CD14-positive monocyte (primary cell): ENCODE measurements around the gene SH3GLB2. TPM values are rescaled to one million over a fixed set of nuclear protein-coding genes. Genes with fewer than 3 reads are reported as not detected.
A peak's percentile ranks its signal among the peaks of the same experiment; 100 is the strongest.

Source experiments
- DNase-seq, 3 donors: peaks; one replicate each; pipeline ENCODE4 v3.0.0-alpha.2; 2011 to 2022
- H2AFZ ChIP-seq: 2 replicates; pipeline ENCODE4 v1.6.0; 2012; ENCODE audit warnings: mild to moderate bottlenecking, low read depth, low read length, inconsistent platforms; ENCODE audit not compliant: insufficient read depth, poor library complexity, severe bottlenecking
- H3K27ac ChIP-seq, 2 donors: 1 replicate in 1 of 2; 2 replicates in 1 of 2; pipeline ENCODE4 v1.5.1; 2012 to 2013; ENCODE audit warnings: low read length in 2 of 2, control low read depth in 1 of 2, inconsistent platforms in 1 of 2, low read depth in 1 of 2, mild to moderate bottlenecking in 1 of 2
- H3K27me3 ChIP-seq, 2 donors: one replicate each; pipeline versions ENCODE4 v1.6.0 to v1.6.1; 2011 to 2013; ENCODE audit warnings: low read length in 2 of 2; ENCODE audit not compliant: control insufficient read depth in 2 of 2, insufficient read depth in 2 of 2
- H3K36me3 ChIP-seq, 2 donors: replicated peaks in 1 of 2; 1 replicate in 1 of 2; 2 replicates in 1 of 2; pipeline versions ENCODE4 v1.5.1 to v1.6.1; 2012 to 2013; ENCODE audit warnings: low read length in 2 of 2, control low read depth in 1 of 2, inconsistent platforms in 1 of 2, mild to moderate bottlenecking in 1 of 2; ENCODE audit not compliant: insufficient read depth in 2 of 2, control insufficient read depth in 1 of 2
- H3K4me1 ChIP-seq, 2 donors: 1 replicate in 1 of 2; 2 replicates in 1 of 2; pipeline versions ENCODE4 v1.5.1 to v1.6.1; 2012 to 2013; ENCODE audit warnings: low read length in 2 of 2, control low read depth in 1 of 2, inconsistent platforms in 1 of 2, mild to moderate bottlenecking in 1 of 2, moderate library complexity in 1 of 2; ENCODE audit not compliant: insufficient read depth in 2 of 2, control insufficient read depth in 1 of 2
- H3K4me2 ChIP-seq: replicated peaks from 2 replicates; pipeline ENCODE3; 2012; ENCODE audit warnings: low read length, moderate library complexity, mild to moderate bottlenecking; ENCODE audit not compliant: poor library complexity, severe bottlenecking; ENCODE audit errors: extremely low read depth
- H3K4me3 ChIP-seq, 3 experiments: fragments of 200-600 bp in 1 of 3; sonication (generic) in 1 of 3; replicated peaks in 1 of 3; 1 replicate in 2 of 3; 2 replicates in 1 of 3; pipeline ENCODE4 v1.5.1; 2011 to 2013; ENCODE audit warnings: low read length in 3 of 3, mild to moderate bottlenecking in 3 of 3, control low read depth in 2 of 3, low read depth in 2 of 3, inconsistent platforms in 1 of 3, moderate library complexity in 1 of 3
- H3K79me2 ChIP-seq: 2 replicates; pipeline ENCODE4 v1.6.0; 2012; ENCODE audit warnings: mild to moderate bottlenecking, control low read depth, inconsistent platforms, low read length, moderate library complexity; ENCODE audit not compliant: insufficient read depth
- H3K9ac ChIP-seq: 2 replicates; pipeline ENCODE4 v1.6.0; 2017; ENCODE audit warnings: low read length, mild to moderate bottlenecking; ENCODE audit not compliant: insufficient read depth, poor library complexity, severe bottlenecking
- H3K9me3 ChIP-seq, 2 donors: replicated peaks in 1 of 2; 1 replicate in 1 of 2; 2 replicates in 1 of 2; pipeline versions ENCODE4 v1.5.1 to v1.6.1; 2012 to 2013; ENCODE audit warnings: low read length in 2 of 2, control low read depth in 1 of 2; ENCODE audit not compliant: control insufficient read depth in 1 of 2, insufficient read depth in 1 of 2
- H4K20me1 ChIP-seq: 2 replicates; pipeline ENCODE4 v1.6.0; 2012; ENCODE audit warnings: mild to moderate bottlenecking, low read length, control low read depth, moderate library complexity; ENCODE audit not compliant: insufficient read depth
- H3K27ac Mint-ChIP-seq, 7 donors: one replicate each; pipeline ENCODE4 v1.8.0; 2020; ENCODE audit warnings: mild to moderate bottlenecking in 7 of 7, mixed read lengths in 7 of 7, moderate library complexity in 6 of 7, inconsistent platforms in 2 of 7
- H3K27me3 Mint-ChIP-seq, 3 donors: one replicate each; pipeline ENCODE4 v1.8.0; 2021 to 2022; ENCODE audit warnings: low read depth in 3 of 3, mild to moderate bottlenecking in 3 of 3, mixed read lengths in 3 of 3, moderate library complexity in 3 of 3, inconsistent platforms in 1 of 3
- H3K36me3 Mint-ChIP-seq, 2 donors: one replicate each; pipeline ENCODE4 v1.8.0; 2020; ENCODE audit warnings: mixed read lengths in 2 of 2, inconsistent platforms in 1 of 2, mild to moderate bottlenecking in 1 of 2
- H3K4me1 Mint-ChIP-seq: one replicate; pipeline ENCODE4 v1.8.0; 2020; ENCODE audit warnings: mild to moderate bottlenecking, mixed read lengths
- H3K4me3 Mint-ChIP-seq, 2 donors: one replicate each; pipeline ENCODE4 v1.8.0; 2020; ENCODE audit warnings: mild to moderate bottlenecking in 2 of 2, mixed read lengths in 2 of 2, moderate library complexity in 1 of 2
- H3K9me3 Mint-ChIP-seq, 7 donors: one replicate each; pipeline ENCODE4 v1.8.0; 2020 to 2022; ENCODE audit warnings: mixed read lengths in 7 of 7, mild to moderate bottlenecking in 6 of 7, moderate library complexity in 6 of 7, inconsistent platforms in 2 of 7
- CTCF ChIP-seq: fragments of 200-600 bp; IDR thresholded peaks from one replicate; pipeline ENCODE4 v1.8.0; 2022; ENCODE audit warnings: antibody characterized with exemption, mild to moderate bottlenecking
- WGBS: methylation state at CpG from one replicate; pipeline ENCODE4 v1.1.5; 2013; ENCODE audit warnings: missing lambda C conversion rate; ENCODE audit not compliant: insufficient coverage; 5-methylcytosine and 5-hydroxymethylcytosine counted together
- intact Hi-C, 2 donors: fragments of 100-400 bp; cut with micrococcal nuclease; formaldehyde crosslinking; loops; one replicate each; pipeline versions ENCODE4 v1.15.0 to v1.15.1; 2023
- polyA plus RNA-seq, 3 donors: library from polyadenylated mRNA; depleted of rRNA in 1 of 3; unstranded in 2 of 3; stranded (reverse) in 1 of 3; fragments of 300-500 nt in 2 of 3; fragments of >200 nt in 1 of 3; fragmentation: Illumina TruSeq in 2 of 3; gene quantifications; 1 replicate in 2 of 3; 2 replicates in 1 of 3; pipeline ENCODE4 v1.2.3, GENCODE V29; 2012 to 2021

Gene SH3GLB2
- polyA plus RNA-seq, 3 donors, result 8.0 to 77.0 (median 25.9) TPM

DNA sequence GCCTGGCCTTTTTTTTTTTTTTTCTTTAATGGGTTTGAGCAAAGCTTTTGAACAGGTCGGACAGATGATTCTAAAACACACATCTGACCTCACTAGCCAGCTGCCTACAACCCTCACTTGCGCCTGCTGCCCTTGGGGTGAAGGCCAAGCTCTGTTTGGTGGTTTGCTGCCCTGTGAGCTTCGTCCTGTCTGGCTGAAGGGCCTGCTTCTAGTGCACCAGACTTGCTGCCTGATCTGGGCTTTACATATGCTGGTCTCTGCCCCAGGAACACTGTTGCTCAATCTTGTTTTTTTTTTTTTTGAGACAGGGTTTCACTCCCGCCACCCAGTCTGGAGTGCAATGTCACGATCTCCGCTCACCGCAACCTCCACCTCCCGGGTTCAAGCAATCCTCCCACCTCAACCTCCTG, 36.4 kb upstream of the SH3GLB2 start:
- Histone ChIP-seq H2AFZ (no peak overlapping the region), H3K9ac (no peak overlapping the region), H4K20me1 (no peaks in the 10 kb centered on the region), H3K4me2 (no peak overlapping the region), H3K4me1 (peaks cover 14% of the 10 kb centered on the region in 2 donors), H3K27me3 (no peaks in the 10 kb centered on the region), H3K9me3 (no peaks in the 10 kb centered on the region), H3K4me3 (no peak overlapping the region), H3K27ac (no peak overlapping the region), H3K36me3 (peaks cover 65 to 79% of the 10 kb centered on the region in 2 donors), H3K79me2 (no peaks in the 10 kb centered on the region)
- Mint-ChIP-seq H3K4me3 (no peak overlapping the region), H3K36me3 (peaks cover 46 to 87% of the 10 kb centered on the region in 2 donors), H3K27me3 (no peaks in the 10 kb centered on the region), H3K4me1 (peaks cover 15% of the 10 kb centered on the region), H3K27ac (peak overlapping the region in 2 of 7 donors; percentile 15 to 40), H3K9me3 (peaks cover 0 to 3% (median 0%) of the 10 kb centered on the region in 7 donors)
- WGBS, result 29% methylated on average over 6 of the region's 8 CpGs
- no peak for TF ChIP-seq CTCF
- DNase-seq, result no peak
- intact Hi-C loops, result no loop called here

GRCh38 chr9:129063061-129063460, 34.9 kb upstream of the SH3GLB2 start:
- H3K79me2 ChIP-seq, result no peaks in the 10 kb centered on the region
- no peaks in the 10 kb centered on the region for H3K27me3 ChIP-seq
- peaks cover 13% of the 10 kb centered on the region for H3K4me1 Mint-ChIP-seq
- intact Hi-C loops, result no loop called here
- H3K27me3 Mint-ChIP-seq, result peaks cover 0 to 3% (median 0%) of the 10 kb centered on the region in 3 donors
- no peak overlapping the region for H3K27ac Mint-ChIP-seq
- H3K4me3 ChIP-seq, result no peak overlapping the region
- no peak overlapping the region for H3K27ac ChIP-seq
- peaks cover 68 to 81% of the 10 kb centered on the region in 2 donors for H3K36me3 ChIP-seq
- H3K4me1 ChIP-seq, result peaks cover 11 to 14% of the 10 kb centered on the region in 2 donors
- no peak overlapping the region for H3K9ac ChIP-seq
- no peaks in the 10 kb centered on the region for H3K9me3 ChIP-seq
- peaks cover 53 to 90% of the 10 kb centered on the region in 2 donors for H3K36me3 Mint-ChIP-seq
- no peak for TF ChIP-seq CTCF
- no peaks in the 10 kb centered on the region for H4K20me1 ChIP-seq
- no peak for DNase-seq
- H3K9me3 Mint-ChIP-seq, result peaks cover 0 to 3% (median 0%) of the 10 kb centered on the region in 7 donors
- 100% methylated on average over 8 of the region's 9 CpGs for WGBS
- H3K4me3 Mint-ChIP-seq, result no peak overlapping the region
- H2AFZ ChIP-seq, result no peak overlapping the region
- H3K4me2 ChIP-seq, result no peak overlapping the region
